Cardiac muscle cell (in vitro differentiated cells and primary cell): ENCODE data around the gene CCL25. TPM values are rescaled to one million over a fixed set of nuclear protein-coding genes. Genes with fewer than 3 reads are reported as not detected.

ENCODE experiments used
- DNase-seq, 2 donors: peaks; one replicate each; pipeline versions ENCODE4 v3.0.0 to v3.0.0-alpha.2; 2010 to 2017; ENCODE audit warnings: low read depth in 1 of 2, low spot score in 1 of 2
- H3K27ac ChIP-seq: fragments of 200-600 bp; sonication (generic); 2 replicates; pipeline ENCODE4 v1.5.1; 2016
- H3K27me3 ChIP-seq: fragments of 200-600 bp; sonication (generic); 2 replicates; pipeline ENCODE4 v1.6.0; 2016; ENCODE audit warnings: control low read depth
- H3K36me3 ChIP-seq: fragments of 200-600 bp; sonication (generic); 2 replicates; pipeline ENCODE4 v1.5.1; 2016; ENCODE audit warnings: control low read depth
- H3K4me1 ChIP-seq: fragments of 200-600 bp; sonication (generic); 2 replicates; pipeline ENCODE4 v1.8.1; 2017; ENCODE audit warnings: low read depth, mild to moderate bottlenecking, mixed run types
- H3K4me3 ChIP-seq: fragments of 200-600 bp; sonication (generic); 2 replicates; pipeline ENCODE4 v1.5.1; 2016; ENCODE audit warnings: mild to moderate bottlenecking
- H3K9me3 ChIP-seq: fragments of 200-600 bp; sonication (generic); 2 replicates; pipeline ENCODE4 v1.5.1; 2017; ENCODE audit warnings: low read depth, mild to moderate bottlenecking, control low read depth
- polyA plus RNA-seq: library from polyadenylated mRNA; unstranded; fragments of >200 nt; fragmentation: Nextera tagmentation; extraction: Ambion mirVana; gene quantifications from 2 replicates; pipeline ENCODE4 v1.2.1, GENCODE V29; 2016
- total RNA-seq: library from RNA; depleted of rRNA; stranded (reverse); fragments of >200 nt; gene quantifications from 2 replicates; pipeline ENCODE4 v1.2.3, GENCODE V29; 2016
- TF ChIP-seq, protein P1 (sequence below): IDR thresholded peaks from 2 replicates; pipeline ENCODE4 v1.5.1; 2012; ENCODE audit warnings: low read depth, mild to moderate bottlenecking, low read length

The CCL25 gene
- total and polyA plus RNA-seq, 2 experiments from 2014 or later = not detected

GRCh38 chr19:8039231-8039630, 13.3 kb upstream of the CCL25 start:
- no peak for DNase-seq
- no peak overlapping the region for H3K27ac ChIP-seq
- no peaks in the 10 kb centered on the region for H3K9me3 ChIP-seq
- H3K27me3 ChIP-seq = no peaks in the 10 kb centered on the region
- no peaks in the 10 kb centered on the region for H3K36me3 ChIP-seq
- TF ChIP-seq, protein P1, sequence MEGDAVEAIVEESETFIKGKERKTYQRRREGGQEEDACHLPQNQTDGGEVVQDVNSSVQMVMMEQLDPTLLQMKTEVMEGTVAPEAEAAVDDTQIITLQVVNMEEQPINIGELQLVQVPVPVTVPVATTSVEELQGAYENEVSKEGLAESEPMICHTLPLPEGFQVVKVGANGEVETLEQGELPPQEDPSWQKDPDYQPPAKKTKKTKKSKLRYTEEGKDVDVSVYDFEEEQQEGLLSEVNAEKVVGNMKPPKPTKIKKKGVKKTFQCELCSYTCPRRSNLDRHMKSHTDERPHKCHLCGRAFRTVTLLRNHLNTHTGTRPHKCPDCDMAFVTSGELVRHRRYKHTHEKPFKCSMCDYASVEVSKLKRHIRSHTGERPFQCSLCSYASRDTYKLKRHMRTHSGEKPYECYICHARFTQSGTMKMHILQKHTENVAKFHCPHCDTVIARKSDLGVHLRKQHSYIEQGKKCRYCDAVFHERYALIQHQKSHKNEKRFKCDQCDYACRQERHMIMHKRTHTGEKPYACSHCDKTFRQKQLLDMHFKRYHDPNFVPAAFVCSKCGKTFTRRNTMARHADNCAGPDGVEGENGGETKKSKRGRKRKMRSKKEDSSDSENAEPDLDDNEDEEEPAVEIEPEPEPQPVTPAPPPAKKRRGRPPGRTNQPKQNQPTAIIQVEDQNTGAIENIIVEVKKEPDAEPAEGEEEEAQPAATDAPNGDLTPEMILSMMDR = no peak
- no peak overlapping the region for H3K4me3 ChIP-seq
- H3K4me1 ChIP-seq = peaks cover under 1% of the 10 kb centered on the region

DNA sequence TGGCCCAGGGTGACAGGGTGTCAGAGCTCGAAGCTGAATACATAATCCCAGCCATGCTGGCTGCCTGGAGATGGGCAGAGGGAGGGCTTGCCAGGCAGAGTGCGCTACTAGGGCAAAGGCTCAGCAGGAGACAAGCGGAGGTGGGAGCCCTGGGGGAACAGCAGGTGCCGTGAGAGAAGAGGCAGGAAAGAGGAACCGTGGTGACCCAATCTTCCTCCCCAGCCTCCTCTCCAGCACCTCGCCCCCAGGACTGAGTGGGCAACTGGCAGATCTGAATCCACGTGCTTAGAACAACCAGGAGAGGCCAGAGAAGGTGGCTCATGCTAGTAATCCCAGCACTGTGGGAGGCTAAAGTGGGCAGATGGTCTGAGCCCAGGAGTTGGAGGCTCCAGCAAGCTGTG, 11.0 kb upstream of the CCL25 start:
- no peaks in the 10 kb centered on the region for H3K9me3 ChIP-seq
- DNase-seq = no peak
- H3K4me1 ChIP-seq = no peaks in the 10 kb centered on the region
- no peak overlapping the region for H3K27ac ChIP-seq
- TF ChIP-seq, protein P1 = no peak
- H3K36me3 ChIP-seq = no peaks in the 10 kb centered on the region
- no peak overlapping the region for H3K4me3 ChIP-seq
- H3K27me3 ChIP-seq = no peaks in the 10 kb centered on the region

DNA sequence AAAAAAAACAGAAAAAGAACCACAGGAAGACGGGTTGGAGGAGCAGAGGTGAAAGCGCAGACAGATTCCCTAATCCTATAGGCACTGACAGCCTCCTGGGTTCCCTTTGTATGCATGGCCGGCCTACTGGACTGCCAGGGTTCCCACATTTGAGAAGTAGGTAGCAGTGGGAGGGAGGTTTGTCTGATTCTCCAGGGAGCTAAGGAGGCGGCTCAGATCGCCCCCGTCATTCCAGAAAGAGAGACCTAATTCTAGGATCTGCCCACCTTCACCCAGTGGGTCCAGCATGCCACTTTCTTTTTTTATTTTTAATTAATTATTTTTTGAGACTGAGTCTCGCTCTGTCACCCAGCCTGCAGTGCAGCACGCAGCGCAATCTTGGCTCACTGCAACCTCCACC, 9.7 kb upstream of the CCL25 start:
- TF ChIP-seq, protein P1 = no peak

DNA sequence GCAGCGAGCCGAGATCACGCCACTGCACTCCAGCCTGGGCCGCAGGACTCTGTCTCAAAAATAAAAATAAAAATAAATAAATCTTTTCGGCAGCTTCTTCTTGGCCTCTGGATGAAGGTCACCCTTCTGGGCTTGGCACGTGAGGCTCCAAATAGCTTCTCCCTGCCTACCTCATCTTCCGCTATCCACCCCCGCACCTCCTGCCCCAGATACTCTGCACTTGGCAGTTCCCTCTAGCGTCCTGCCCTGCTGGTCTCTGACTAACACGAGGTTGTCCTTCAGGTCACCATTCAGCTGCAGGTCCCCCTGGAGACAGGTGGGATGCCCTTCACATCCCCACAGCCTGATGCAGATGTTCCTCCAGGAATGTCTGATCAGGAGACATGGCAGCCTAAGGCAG, 8.5 kb upstream of the CCL25 start:
- no peak for DNase-seq
- Histone ChIP-seq H3K27ac (no peak overlapping the region), H3K4me1 (no peaks in the 10 kb centered on the region), H3K27me3 (no peaks in the 10 kb centered on the region), H3K36me3 (no peaks in the 10 kb centered on the region), H3K4me3 (no peak overlapping the region), H3K9me3 (no peaks in the 10 kb centered on the region)
- TF ChIP-seq, protein P1 = no peak

More for the DNA sequence above, 9.7 kb upstream of the CCL25 start:
- Histone ChIP-seq H3K27ac (no peak overlapping the region), H3K4me3 (no peak overlapping the region), H3K4me1 (no peaks in the 10 kb centered on the region), H3K9me3 (no peaks in the 10 kb centered on the region), H3K36me3 (no peaks in the 10 kb centered on the region), H3K27me3 (no peaks in the 10 kb centered on the region)
- DNase-seq = no peak

- Histone ChIP-seq H3K4me1 (no peaks in the 10 kb centered on the region), H3K27me3 (peaks cover 3% of the 10 kb centered on the region), H3K4me3 (no peak overlapping the region), H3K27ac (no peak overlapping the region), H3K36me3 (no peaks in the 10 kb centered on the region), H3K9me3 (no peaks in the 10 kb centered on the region)
- TF ChIP-seq, protein P1 = no peak
- DNase-seq = no peak
Measured at GRCh38 chr19:8045872-8046568, 6.5 kb upstream of the CCL25 start.
